ENCODE data around the gene XPO6. TPM values are rescaled to one million over a fixed set of nuclear protein-coding genes. Genes with fewer than 3 reads are reported as not detected.

XPO6 gene
- total and polyA plus RNA-seq, 2 of the 13 experiments (the other 11 are each of a cell fraction or from before 2014, with no cell fraction given), result 109 to 129 TPM

DNA sequence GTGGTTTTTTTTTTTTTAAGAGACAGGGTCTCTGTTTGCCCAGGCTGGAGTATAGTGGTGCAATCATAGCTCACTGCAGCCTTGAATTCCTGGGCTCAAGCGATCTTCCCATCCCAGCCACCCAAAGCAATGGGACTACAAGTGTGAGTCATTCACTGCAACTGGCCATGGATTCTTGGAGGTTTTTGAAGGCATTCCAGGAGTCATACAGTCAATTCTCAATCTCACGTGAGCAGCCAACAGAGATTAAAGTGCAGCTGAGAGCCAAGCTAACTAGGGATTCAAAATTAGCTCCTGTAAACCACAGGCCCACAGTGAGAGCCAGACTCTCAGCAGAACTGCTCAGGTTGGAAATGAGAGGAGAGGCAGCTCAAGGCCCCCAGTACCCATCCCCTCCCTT is 30.2 kb downstream of the XPO6 start:
- no peak overlapping the region for H2AFZ ChIP-seq (ENCODE audit: low read length)
- peaks cover 75% of the 10 kb centered on the region for H3K79me2 ChIP-seq (ENCODE audit: insufficient read depth, low read length)
- BruUV-seq (replicated peaks), result no TSS peak
- H3K36me3 ChIP-seq (replicated peaks in 1 of 2; ENCODE audit: control insufficient read depth in 1 of 2, insufficient read depth in 2 of 2, low read length in 2 of 2), result peaks cover 6 to 27% of the 10 kb centered on the region in 2 experiments; a peak in 4 of 5 replicates
- DNase-seq (ENCODE audit: low spot score), result peak; percentile 88
- CTCF ChIA-PET (ENCODE audit: low intra/inter-chr PET ratio, low total read pairs), result no interaction called here
- H3K4me2 ChIP-seq (ENCODE audit: low read depth, low read length), result peak overlapping the region; percentile 51
- ATAC-seq, result peak; percentile 89
- H3K27ac ChIP-seq (ENCODE audit: extremely low read length, insufficient read depth, low read length), result peak overlapping the region; percentile 48
- no peaks in the 10 kb centered on the region for H3K9me3 ChIP-seq (ENCODE audit: low read length)
- peaks cover 35% of the 10 kb centered on the region for H3K4me1 ChIP-seq (ENCODE audit: insufficient read depth, low read length)
- no peaks in the 10 kb centered on the region for H3K27me3 ChIP-seq (ENCODE audit: control insufficient read depth in 1 of 2, insufficient read depth in 2 of 2, low read length in 2 of 2)
- intact Hi-C loops (cut with micrococcal nuclease; ENCODE audit: unreplicated experiment), result no loop called here
- peak; percentile 60 for FAIRE-seq
- peak overlapping the region; percentile 11; the same call in 1 of the 2 replicates for H3K9ac ChIP-seq (ENCODE audit: insufficient read depth, low read depth, low read length)
- H3K4me3 ChIP-seq (replicated peaks in 1 of 3; ENCODE audit: insufficient read depth in 1 of 3, low read depth in 2 of 3, low read length in 3 of 3), result no peak overlapping the region
- H4K20me1 ChIP-seq (ENCODE audit: insufficient read depth, low read length), result 0 out of 2 replicates have a peak, but pooled peaks cover 20% of the 10 kb centered on the region
- in situ Hi-C loops (cut with HindIII; ENCODE audit: extremely low pct_ligation_motif_present, low pct_unique_long_range_greater_than_20kb), result no loop called here
- WGBS (ENCODE audit: low lambda C conversion rate), result 45% methylated on average over 2 of the region's 2 CpGs
- POLR2A ChIA-PET, result interaction anchor here (0.8 kb wide), 1 partner anchor 31 kb away, joined by 3 read pairs; no protein-coding TSS in a partner anchor
- TF ChIP-seq SIN3A (IDR thresholded peaks at IDR 0.05; ENCODE audit: borderline replicate concordance, low read depth, low read length) (no peak), SOX13 (IDR thresholded peaks at IDR 0.05) (no peak), SOX13 (CRISPR knock-in tag; conservative IDR thresholded peaks at IDR 0.05 in 1 of 2, IDR thresholded peaks at IDR 0.05 in 1 of 2) (peak in 1 of 2 experiments; percentile 52; a peak in 1 of 4 replicates), HNF4A (CRISPR knock-in tag; IDR thresholded peaks at IDR 0.05) (peak; percentile 62), ZNF543 (CRISPR knock-in tag; IDR thresholded peaks at IDR 0.05) (no peak), ZSCAN12 (CRISPR knock-in tag; IDR thresholded peaks at IDR 0.05) (no peak), ZNF10 (CRISPR knock-in tag; IDR thresholded peaks at IDR 0.05; ENCODE audit: borderline replicate concordance, low read depth) (no peak), PRMT3 (CRISPR knock-in tag; IDR thresholded peaks at IDR 0.05; ENCODE audit: borderline replicate concordance, low read depth) (no peak), ZNF703 (CRISPR knock-in tag; IDR thresholded peaks at IDR 0.05; ENCODE audit: borderline replicate concordance) (no peak), HOXA3 (CRISPR knock-in tag; IDR thresholded peaks at IDR 0.05) (peak; percentile 29; the same call in 1 of the 2 replicates), CEBPB (IDR thresholded peaks at IDR 0.05; ENCODE audit: borderline replicate concordance, low read depth, low read length) (peak; percentile 47; the same call in 1 of the 2 replicates), BHLHE40 (IDR thresholded peaks at IDR 0.05; ENCODE audit: low read length) (peak; percentile 98)
- TF ChIP-seq, protein P1, sequence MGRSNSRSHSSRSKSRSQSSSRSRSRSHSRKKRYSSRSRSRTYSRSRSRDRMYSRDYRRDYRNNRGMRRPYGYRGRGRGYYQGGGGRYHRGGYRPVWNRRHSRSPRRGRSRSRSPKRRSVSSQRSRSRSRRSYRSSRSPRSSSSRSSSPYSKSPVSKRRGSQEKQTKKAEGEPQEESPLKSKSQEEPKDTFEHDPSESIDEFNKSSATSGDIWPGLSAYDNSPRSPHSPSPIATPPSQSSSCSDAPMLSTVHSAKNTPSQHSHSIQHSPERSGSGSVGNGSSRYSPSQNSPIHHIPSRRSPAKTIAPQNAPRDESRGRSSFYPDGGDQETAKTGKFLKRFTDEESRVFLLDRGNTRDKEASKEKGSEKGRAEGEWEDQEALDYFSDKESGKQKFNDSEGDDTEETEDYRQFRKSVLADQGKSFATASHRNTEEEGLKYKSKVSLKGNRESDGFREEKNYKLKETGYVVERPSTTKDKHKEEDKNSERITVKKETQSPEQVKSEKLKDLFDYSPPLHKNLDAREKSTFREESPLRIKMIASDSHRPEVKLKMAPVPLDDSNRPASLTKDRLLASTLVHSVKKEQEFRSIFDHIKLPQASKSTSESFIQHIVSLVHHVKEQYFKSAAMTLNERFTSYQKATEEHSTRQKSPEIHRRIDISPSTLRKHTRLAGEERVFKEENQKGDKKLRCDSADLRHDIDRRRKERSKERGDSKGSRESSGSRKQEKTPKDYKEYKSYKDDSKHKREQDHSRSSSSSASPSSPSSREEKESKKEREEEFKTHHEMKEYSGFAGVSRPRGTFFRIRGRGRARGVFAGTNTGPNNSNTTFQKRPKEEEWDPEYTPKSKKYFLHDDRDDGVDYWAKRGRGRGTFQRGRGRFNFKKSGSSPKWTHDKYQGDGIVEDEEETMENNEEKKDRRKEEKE (IDR thresholded peaks at IDR 0.05), result no peak
- TF ChIP-seq, protein P2, sequence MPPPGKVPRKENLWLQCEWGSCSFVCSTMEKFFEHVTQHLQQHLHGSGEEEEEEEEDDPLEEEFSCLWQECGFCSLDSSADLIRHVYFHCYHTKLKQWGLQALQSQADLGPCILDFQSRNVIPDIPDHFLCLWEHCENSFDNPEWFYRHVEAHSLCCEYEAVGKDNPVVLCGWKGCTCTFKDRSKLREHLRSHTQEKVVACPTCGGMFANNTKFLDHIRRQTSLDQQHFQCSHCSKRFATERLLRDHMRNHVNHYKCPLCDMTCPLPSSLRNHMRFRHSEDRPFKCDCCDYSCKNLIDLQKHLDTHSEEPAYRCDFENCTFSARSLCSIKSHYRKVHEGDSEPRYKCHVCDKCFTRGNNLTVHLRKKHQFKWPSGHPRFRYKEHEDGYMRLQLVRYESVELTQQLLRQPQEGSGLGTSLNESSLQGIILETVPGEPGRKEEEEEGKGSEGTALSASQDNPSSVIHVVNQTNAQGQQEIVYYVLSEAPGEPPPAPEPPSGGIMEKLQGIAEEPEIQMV (CRISPR knock-in tag; IDR thresholded peaks at IDR 0.05; ENCODE audit: low read depth), result no peak
- TF ChIP-seq, protein P3, sequence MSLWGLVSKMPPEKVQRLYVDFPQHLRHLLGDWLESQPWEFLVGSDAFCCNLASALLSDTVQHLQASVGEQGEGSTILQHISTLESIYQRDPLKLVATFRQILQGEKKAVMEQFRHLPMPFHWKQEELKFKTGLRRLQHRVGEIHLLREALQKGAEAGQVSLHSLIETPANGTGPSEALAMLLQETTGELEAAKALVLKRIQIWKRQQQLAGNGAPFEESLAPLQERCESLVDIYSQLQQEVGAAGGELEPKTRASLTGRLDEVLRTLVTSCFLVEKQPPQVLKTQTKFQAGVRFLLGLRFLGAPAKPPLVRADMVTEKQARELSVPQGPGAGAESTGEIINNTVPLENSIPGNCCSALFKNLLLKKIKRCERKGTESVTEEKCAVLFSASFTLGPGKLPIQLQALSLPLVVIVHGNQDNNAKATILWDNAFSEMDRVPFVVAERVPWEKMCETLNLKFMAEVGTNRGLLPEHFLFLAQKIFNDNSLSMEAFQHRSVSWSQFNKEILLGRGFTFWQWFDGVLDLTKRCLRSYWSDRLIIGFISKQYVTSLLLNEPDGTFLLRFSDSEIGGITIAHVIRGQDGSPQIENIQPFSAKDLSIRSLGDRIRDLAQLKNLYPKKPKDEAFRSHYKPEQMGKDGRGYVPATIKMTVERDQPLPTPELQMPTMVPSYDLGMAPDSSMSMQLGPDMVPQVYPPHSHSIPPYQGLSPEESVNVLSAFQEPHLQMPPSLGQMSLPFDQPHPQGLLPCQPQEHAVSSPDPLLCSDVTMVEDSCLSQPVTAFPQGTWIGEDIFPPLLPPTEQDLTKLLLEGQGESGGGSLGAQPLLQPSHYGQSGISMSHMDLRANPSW (CRISPR knock-in tag; IDR thresholded peaks at IDR 0.05; ENCODE audit: borderline replicate concordance), result no peak
- TF ChIP-seq, protein P4, sequence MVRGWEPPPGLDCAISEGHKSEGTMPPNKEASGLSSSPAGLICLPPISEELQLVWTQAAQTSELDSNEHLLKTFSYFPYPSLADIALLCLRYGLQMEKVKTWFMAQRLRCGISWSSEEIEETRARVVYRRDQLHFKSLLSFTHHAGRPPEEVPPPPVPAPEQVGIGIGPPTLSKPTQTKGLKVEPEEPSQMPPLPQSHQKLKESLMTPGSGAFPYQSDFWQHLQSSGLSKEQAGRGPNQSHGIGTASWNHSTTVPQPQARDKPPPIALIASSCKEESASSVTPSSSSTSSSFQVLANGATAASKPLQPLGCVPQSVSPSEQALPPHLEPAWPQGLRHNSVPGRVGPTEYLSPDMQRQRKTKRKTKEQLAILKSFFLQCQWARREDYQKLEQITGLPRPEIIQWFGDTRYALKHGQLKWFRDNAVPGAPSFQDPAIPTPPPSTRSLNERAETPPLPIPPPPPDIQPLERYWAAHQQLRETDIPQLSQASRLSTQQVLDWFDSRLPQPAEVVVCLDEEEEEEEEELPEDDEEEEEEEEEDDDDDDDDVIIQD (CRISPR knock-in tag; IDR thresholded peaks at IDR 0.05; ENCODE audit: low read depth), result 0 out of 2 replicates have a peak, but pooled peaks have one; percentile 38
